Panc1 (cell line): Measurements from ENCODE around the gene SHISA4.

Experiments used
- CTCF ChIP-seq: fragments of 450-650 bp; IDR thresholded peaks from 2 replicates; pipeline ENCODE4 v1.5.1; 2017; ENCODE audit warnings: mild to moderate bottlenecking
- POLR2AphosphoS5 ChIP-seq: IDR thresholded peaks from 2 replicates; pipeline ENCODE4 v1.6.1; 2012; ENCODE audit warnings: mild to moderate bottlenecking, low read depth, low read length, moderate library complexity
- SIN3A ChIP-seq: IDR thresholded peaks from 2 replicates; pipeline ENCODE4 v1.6.1; 2012; ENCODE audit warnings: low read depth, mild to moderate bottlenecking, low read length, moderate library complexity, borderline replicate concordance; ENCODE audit not compliant: insufficient read depth

GRCh38 chr1:201912832-201913231, 24.1 kb downstream of the SHISA4 start:
- TF ChIP-seq CTCF (no peak), POLR2AphosphoS5 (no peak), SIN3A (no peak)
